SK-N-MC (cell line): ENCODE results near the gene P3R3URF.

Source experiments
- DNase-seq: peaks from one replicate; pipeline ENCODE4 v3.0.0-alpha.2; 2011; ENCODE audit warnings: low read depth, low spot score
- H3K27ac ChIP-seq: fragments of 200-600 bp; sonication (generic); 2 replicates; pipeline ENCODE4 v1.5.1; 2016; ENCODE audit warnings: mixed run types
- H3K36me3 ChIP-seq: fragments of 200-600 bp; sonication (generic); 2 replicates; pipeline ENCODE4 v1.6.1; 2017; ENCODE audit warnings: antibody characterized with exemption, low read length, mixed read lengths; ENCODE audit not compliant: insufficient read depth
- H3K4me3 ChIP-seq: fragments of 200-600 bp; sonication (generic); 2 replicates; pipeline ENCODE4 v1.5.1; 2016
- H3K9ac ChIP-seq: fragments of 200-600 bp; sonication (generic); 2 replicates; pipeline ENCODE4 v1.8.0; 2017; ENCODE audit warnings: mixed run types, mixed read lengths; ENCODE audit not compliant: insufficient read length
- H3K9me3 ChIP-seq: fragments of 200-600 bp; sonication (generic); 2 replicates; pipeline ENCODE4 v1.6.1; 2017; ENCODE audit warnings: low read depth, mild to moderate bottlenecking, antibody characterized with exemption, low read length, moderate library complexity, mixed read lengths
- EZH2 ChIP-seq: fragments of 200-600 bp; sonication (generic); IDR thresholded peaks from one replicate; pipeline ENCODE4 v1.6.1; 2017; ENCODE audit warnings: antibody characterized with exemption
- FOXP2 ChIP-seq: optimal IDR thresholded peaks from 2 replicates; pipeline ENCODE3; 2011; ENCODE audit warnings: mild to moderate bottlenecking, moderate library complexity; ENCODE audit not compliant: insufficient read depth; ENCODE audit errors: extremely low read length, control extremely low read depth
- POLR2AphosphoS5 ChIP-seq: IDR thresholded peaks from 2 replicates; pipeline ENCODE4 v1.6.1; 2012; ENCODE audit warnings: mild to moderate bottlenecking, low read depth, low read length, borderline replicate concordance

P3R3URF gene

DNA sequence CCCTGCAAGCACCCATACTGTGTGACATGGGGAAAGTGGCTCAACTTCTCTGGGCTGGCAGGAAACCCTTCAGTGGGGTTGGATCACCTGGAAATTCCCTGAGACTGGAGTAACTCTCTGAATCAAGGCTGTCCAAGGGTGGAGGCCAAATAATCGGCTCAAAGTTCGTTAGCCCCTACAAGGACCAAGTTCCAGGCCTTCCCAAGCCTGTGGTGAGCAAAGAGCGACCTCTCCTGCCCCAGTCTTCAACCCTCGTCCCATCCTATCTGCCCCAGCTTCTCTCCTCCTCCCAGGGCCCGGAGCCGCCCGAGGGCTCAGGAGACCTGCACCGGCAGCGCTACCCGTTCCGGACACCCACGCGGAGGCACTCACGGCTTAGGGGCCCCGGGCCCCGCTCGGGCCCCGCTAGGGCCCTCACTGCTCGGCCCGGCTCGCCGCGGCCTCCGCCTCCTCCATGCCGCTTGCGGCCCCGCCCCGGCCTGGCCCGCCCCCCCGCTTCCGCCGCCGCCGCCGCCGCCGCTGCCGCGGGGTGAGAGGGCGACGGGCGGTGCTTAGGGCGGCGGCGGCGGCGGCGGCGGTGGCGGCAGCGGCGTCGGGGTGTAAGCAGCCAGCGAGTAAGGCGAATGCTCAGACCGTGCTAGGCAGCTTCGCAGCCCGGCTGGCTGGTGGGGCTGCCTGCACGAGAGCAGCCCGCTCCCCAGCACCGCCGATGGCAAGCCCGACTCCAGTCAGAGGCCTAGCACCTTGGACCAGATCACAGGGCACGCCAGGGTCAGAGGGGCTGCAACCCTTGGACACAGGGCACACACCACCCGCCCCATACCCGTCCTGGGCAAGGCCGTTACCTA lies 21.9 kb upstream of the P3R3URF start, which contains the start of gene POMGNT1:
POMGNT1 (minus strand) TSS at position 471 of the 848 bp plus-strand sequence. CDS start 613 bp downstream, outside the sequence.
- H3K27ac ChIP-seq, result no peak within 1 kb of the TSS
- peak within 1 kb of the TSS; percentile 95 for H3K9ac ChIP-seq
- DNase-seq, result no peak
- no peaks in the 10 kb centered on the region; the same call in 1 of the 2 replicates for H3K36me3 ChIP-seq
- no peak for TF ChIP-seq EZH2
- no peak for TF ChIP-seq FOXP2
- TF ChIP-seq POLR2AphosphoS5, result peak; percentile 37; the same call in 1 of the 2 replicates
- no peaks in the 10 kb centered on the region for H3K9me3 ChIP-seq
- H3K4me3 ChIP-seq, result peak within 1 kb of the TSS; percentile 95

GRCh38 chr1:46197560-46197963 lies 21.3 kb upstream of the P3R3URF start:
- H3K36me3 ChIP-seq, result no peaks in the 10 kb centered on the region; the same call in 1 of the 2 replicates
- peak overlapping the region; percentile 95 for H3K4me3 ChIP-seq
- H3K9me3 ChIP-seq, result no peaks in the 10 kb centered on the region
- H3K9ac ChIP-seq, result peak overlapping the region; percentile 95
- no peak for DNase-seq
- no peak for TF ChIP-seq FOXP2
- TF ChIP-seq EZH2, result no peak
- TF ChIP-seq POLR2AphosphoS5, result no peak
- H3K27ac ChIP-seq, result no peak overlapping the region

DNA sequence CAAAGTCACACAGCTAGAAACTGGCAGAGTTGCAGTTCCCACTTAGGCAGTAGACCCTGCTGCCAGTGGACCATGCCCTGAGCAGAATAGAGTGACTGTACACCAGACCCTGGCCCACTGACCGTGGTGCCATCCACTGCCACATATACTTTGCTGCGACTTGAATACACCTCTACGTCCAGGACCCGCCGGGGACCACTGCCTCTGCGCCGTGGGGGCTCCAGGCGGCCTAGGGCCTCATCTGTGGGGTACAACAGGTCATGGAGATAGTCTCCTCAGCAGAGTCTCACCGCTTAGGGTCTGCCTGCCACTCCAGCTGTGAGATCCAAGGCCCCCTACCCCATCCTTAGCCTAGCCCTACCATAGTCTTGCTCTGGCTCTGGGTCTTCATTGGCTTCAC lies 20.3 kb upstream of the P3R3URF start:
- DNase-seq, result no peak
- H3K27ac ChIP-seq, result no peak overlapping the region
- H3K4me3 ChIP-seq, result no peak overlapping the region
- TF ChIP-seq POLR2AphosphoS5, result no peak
- no peaks in the 10 kb centered on the region; the same call in 1 of the 2 replicates for H3K36me3 ChIP-seq
- no peaks in the 10 kb centered on the region for H3K9me3 ChIP-seq
- no peak overlapping the region for H3K9ac ChIP-seq

DNA sequence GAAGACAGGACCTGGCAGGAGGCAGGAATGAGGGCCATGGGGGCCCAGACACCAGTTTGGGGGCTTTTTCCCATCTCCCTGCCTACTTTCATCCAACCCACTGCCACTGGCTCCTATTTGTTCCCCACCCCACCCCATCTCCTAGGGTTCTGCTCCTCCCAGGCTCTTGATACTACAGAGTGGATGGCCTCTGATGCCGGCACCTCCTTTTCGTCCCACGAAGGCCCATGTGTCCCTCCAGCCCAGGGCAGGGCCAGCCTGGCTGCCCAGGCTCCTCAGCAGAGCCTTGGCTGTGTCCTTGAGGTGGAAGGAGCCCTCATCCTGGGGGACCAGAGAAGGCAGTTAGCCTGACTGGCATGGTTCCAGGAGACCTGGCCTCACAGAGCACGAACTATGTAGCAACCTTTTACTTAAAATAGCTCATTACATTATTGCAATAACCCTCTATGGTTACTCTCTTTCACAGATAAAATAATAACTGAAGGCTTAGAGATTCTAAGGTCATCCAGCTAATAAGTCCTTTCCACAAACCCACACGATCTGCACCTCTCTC lies 18.4 kb upstream of the P3R3URF start:
- no peak overlapping the region for H3K9ac ChIP-seq

DNA sequence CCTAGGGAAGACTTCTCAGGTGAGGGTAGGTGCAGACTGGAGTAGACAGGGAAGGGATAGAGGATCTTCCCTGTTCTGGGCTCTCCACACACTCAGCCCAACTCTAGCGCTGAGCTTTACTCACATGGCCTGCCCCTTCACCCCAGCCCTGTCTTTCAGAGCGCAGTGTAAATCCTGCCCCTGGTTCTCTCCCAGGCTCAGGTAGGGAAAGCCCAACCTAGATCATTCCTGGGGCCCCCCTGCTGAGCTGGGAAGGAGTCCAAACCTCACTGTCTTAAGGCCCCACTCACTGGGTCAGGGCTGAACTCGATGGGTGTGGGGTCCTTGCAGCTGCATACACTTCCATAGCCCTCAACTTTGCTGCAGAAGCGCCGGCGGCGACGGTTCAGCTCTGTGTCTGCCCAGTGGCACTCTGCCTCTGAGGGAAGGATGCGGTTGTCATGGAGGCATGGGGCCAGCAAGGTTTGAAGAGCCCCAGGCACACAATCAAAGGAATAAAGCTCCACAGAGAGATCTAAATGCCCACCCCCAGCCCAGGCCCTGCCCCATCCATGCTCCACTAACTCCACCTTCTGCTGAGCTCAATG lies 17.8 kb upstream of the P3R3URF start:
- TF ChIP-seq EZH2, result no peak
- TF ChIP-seq FOXP2, result no peak
- TF ChIP-seq POLR2AphosphoS5, result no peak
- no peak overlapping the region for H3K27ac ChIP-seq
- H3K9ac ChIP-seq, result no peak overlapping the region
- H3K9me3 ChIP-seq, result no peaks in the 10 kb centered on the region
- DNase-seq, result no peak
- no peak overlapping the region for H3K4me3 ChIP-seq
- H3K36me3 ChIP-seq, result no peaks in the 10 kb centered on the region; the same call in 1 of the 2 replicates

More for the DNA sequence above, 18.4 kb upstream of the P3R3URF start:
- H3K36me3 ChIP-seq, result no peaks in the 10 kb centered on the region; the same call in 1 of the 2 replicates
- H3K27ac ChIP-seq, result no peak overlapping the region
- no peak for DNase-seq
- no peak overlapping the region for H3K4me3 ChIP-seq
- TF ChIP-seq POLR2AphosphoS5, result no peak
- TF ChIP-seq FOXP2, result no peak
- no peak for TF ChIP-seq EZH2
- H3K9me3 ChIP-seq, result no peaks in the 10 kb centered on the region

GRCh38 chr1:46193285-46193684 lies 17.0 kb upstream of the P3R3URF start:
- no peaks in the 10 kb centered on the region for H3K9me3 ChIP-seq
- H3K27ac ChIP-seq, result no peak overlapping the region
- DNase-seq, result no peak
- H3K36me3 ChIP-seq, result no peaks in the 10 kb centered on the region; the same call in 1 of the 2 replicates
- no peak overlapping the region for H3K4me3 ChIP-seq
- H3K9ac ChIP-seq, result no peak overlapping the region
- no peak for TF ChIP-seq EZH2
- no peak for TF ChIP-seq POLR2AphosphoS5
- no peak for TF ChIP-seq FOXP2

DNA sequence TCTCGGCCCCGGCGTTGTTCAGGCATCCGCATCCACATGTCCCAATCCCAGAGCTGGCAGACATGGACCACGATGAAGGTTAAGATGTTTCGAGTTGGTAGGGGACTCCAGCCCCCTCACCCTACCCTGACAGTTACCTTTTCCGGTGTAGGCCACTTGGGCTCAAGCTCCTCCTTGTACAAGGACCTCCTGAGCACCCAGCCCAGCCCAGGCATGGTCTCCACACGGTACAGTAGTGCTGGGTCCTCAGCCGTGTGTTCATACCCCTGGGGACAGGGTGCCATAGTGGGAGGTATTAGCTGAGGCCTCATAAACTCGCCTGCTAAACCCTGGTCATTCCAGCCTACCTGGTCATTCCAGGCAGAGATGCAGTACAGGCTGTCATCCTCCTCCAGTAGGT lies 15.9 kb upstream of the P3R3URF start:
- Histone ChIP-seq H3K4me3 (no peak overlapping the region), H3K9me3 (no peaks in the 10 kb centered on the region), H3K9ac (no peak overlapping the region), H3K27ac (no peak overlapping the region), H3K36me3 (no peaks in the 10 kb centered on the region; the same call in 1 of the 2 replicates)
- no peak for DNase-seq
- TF ChIP-seq EZH2, result no peak
- TF ChIP-seq POLR2AphosphoS5, result no peak
- TF ChIP-seq FOXP2, result no peak

DNA sequence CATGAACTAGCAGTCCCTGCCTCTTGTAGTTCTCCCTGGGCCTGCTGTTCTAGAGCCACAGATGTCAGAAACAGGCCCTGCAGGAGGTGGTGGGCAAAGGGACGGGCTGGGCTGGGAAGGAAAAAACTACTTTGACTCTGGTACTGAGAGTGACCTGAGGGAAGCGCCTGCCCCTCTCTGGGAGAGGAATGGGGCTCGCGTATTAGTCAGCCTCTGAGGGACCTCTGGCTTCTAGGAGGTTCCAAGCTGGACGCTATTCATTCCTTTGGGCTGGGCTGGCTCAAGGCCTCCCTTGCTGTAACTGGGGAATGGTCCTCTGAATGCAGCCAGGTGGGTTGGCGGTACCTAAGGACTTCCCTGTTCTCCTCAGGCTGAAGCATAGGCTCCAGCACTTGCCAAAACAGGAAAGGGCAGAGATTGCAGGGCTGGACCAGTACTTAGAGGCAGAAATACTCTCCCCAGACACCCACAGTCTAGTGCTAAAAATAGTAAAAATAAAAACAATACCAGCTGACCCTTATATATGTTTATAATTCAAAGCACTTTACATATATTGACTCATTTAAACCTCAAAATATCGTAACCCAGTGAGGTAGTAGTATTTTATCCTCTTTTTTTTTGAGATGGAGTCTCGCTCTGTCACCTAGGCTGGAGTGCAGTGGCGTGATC lies 14.9 kb upstream of the P3R3URF start:
- no peak for DNase-seq
- Histone ChIP-seq H3K36me3 (no peaks in the 10 kb centered on the region; the same call in 1 of the 2 replicates), H3K27ac (no peak overlapping the region), H3K9me3 (no peaks in the 10 kb centered on the region), H3K4me3 (no peak overlapping the region), H3K9ac (no peak overlapping the region)
- TF ChIP-seq EZH2 (no peak), FOXP2 (no peak), POLR2AphosphoS5 (no peak)
